HL-60 (cell line): ENCODE measurements around the gene SLC36A4.

Experiments used
- CTCF ChIP-seq: IDR thresholded peaks from one replicate; pipeline ENCODE4 v1.5.1; 2011; ENCODE audit warnings: low read length, control low read depth, inconsistent platforms; ENCODE audit not compliant: insufficient read depth
- GABPA ChIP-seq: IDR thresholded peaks from 2 replicates; pipeline ENCODE4 v1.6.1; 2012; ENCODE audit warnings: low read depth
- POLR2AphosphoS5 ChIP-seq: IDR thresholded peaks from 2 replicates; pipeline ENCODE4 v1.6.1; 2012; ENCODE audit warnings: low read depth
- REST ChIP-seq: IDR thresholded peaks from 2 replicates; pipeline ENCODE4 v1.6.1; 2012; ENCODE audit warnings: low read depth; ENCODE audit not compliant: insufficient replicate concordance
- SPI1 ChIP-seq: IDR thresholded peaks from 2 replicates; pipeline ENCODE4 v1.6.1; 2012; ENCODE audit warnings: low read depth, mild to moderate bottlenecking, borderline replicate concordance

GRCh38 chr11:93133488-93134109 is 64.2 kb downstream of the SLC36A4 start:
- no peak for TF ChIP-seq CTCF
- no peak for TF ChIP-seq POLR2AphosphoS5
- no peak for TF ChIP-seq REST
- no peak for TF ChIP-seq GABPA
- TF ChIP-seq SPI1 = no peak
